H1 (cell line): ENCODE measurements around the gene GPR61. TPM values are rescaled to one million over a fixed set of nuclear protein-coding genes. Genes with fewer than 3 reads are reported as not detected.

Experiments used
- CTCF ChIA-PET: fragments of 300-600 bp; sonication (Branson Sonifier 250); formaldehyde crosslinking; loops from one replicate; lab custom pipeline; 2021; ENCODE audit not compliant: partially characterized antibody; lab: Charles Lee
- POLR2A ChIA-PET: fragments of 300-600 bp; sonication (Branson Sonifier 250); formaldehyde crosslinking; loops from one replicate; lab custom pipeline; 2021; ENCODE audit warnings: inconsistent platforms; ENCODE audit not compliant: partially characterized antibody; lab: Charles Lee
- DNase-seq, 2 experiments: peaks; one replicate each; pipeline versions ENCODE4 v3.0.0 to v3.0.0-alpha.2; 2010 to 2022; ENCODE audit warnings: low spot score in 2 of 2, low read depth in 1 of 2, mixed read lengths in 1 of 2
- FAIRE-seq: peaks from 2 replicates; lab custom pipeline; 2011; peaks lifted over from hg19 to GRCh38; lab: Jason Lieb, UNC
- H2AFZ ChIP-seq: 2 replicates; pipeline ENCODE4 v1.8.1; 2012; ENCODE audit warnings: low read length, inconsistent platforms
- H2AK5ac ChIP-seq: 2 replicates; pipeline ENCODE4 v1.6.1; 2013; ENCODE audit warnings: low read depth, low read length
- H2BK120ac ChIP-seq: replicated peaks from 2 replicates; pipeline ENCODE3; 2013; ENCODE audit warnings: low read depth, low read length, inconsistent platforms
- H2BK12ac ChIP-seq: 2 replicates; pipeline ENCODE4 v1.6.1; 2013; ENCODE audit warnings: low read depth, low read length
- H2BK15ac ChIP-seq: 2 replicates; pipeline ENCODE4 v1.6.1; 2013; ENCODE audit warnings: low read length
- H2BK20ac ChIP-seq: 2 replicates; pipeline ENCODE4 v1.6.1; 2013; ENCODE audit warnings: low read length
- H2BK5ac ChIP-seq: 2 replicates; pipeline ENCODE4 v1.6.1; 2013; ENCODE audit warnings: low read depth, low read length
- H3K14ac ChIP-seq: 2 replicates; pipeline ENCODE4 v1.6.1; 2013; ENCODE audit warnings: inconsistent platforms; ENCODE audit not compliant: insufficient read length
- H3K18ac ChIP-seq: 2 replicates; pipeline ENCODE4 v1.6.1; 2013; ENCODE audit warnings: low read length; ENCODE audit errors: extremely low read depth
- H3K23ac ChIP-seq: 2 replicates; pipeline ENCODE4 v1.6.1; 2013; ENCODE audit warnings: inconsistent platforms; ENCODE audit not compliant: insufficient read length
- H3K23me2 ChIP-seq: 2 replicates; pipeline ENCODE4 v1.6.1; 2013; ENCODE audit warnings: low read depth, low read length
- H3K27ac ChIP-seq: 2 replicates; pipeline ENCODE4 v1.6.1; 2011; ENCODE audit warnings: low read depth, low read length, inconsistent platforms
- H3K27me3 ChIP-seq, 4 experiments: replicated peaks in 1 of 4; 1 replicate in 1 of 4; 2 replicates in 3 of 4; pipeline versions ENCODE4 v1.6.1 to v1.8.1; 2011 to 2013; ENCODE audit warnings: low read length in 3 of 4, mild to moderate bottlenecking in 3 of 4, inconsistent platforms in 2 of 4, mixed read lengths in 2 of 4, moderate library complexity in 1 of 4; ENCODE audit not compliant: control insufficient read depth in 3 of 4, insufficient read depth in 3 of 4; ENCODE audit errors: extremely low read depth in 1 of 4
- H3K36me3 ChIP-seq, 4 experiments: 2 replicates each; pipeline versions ENCODE4 v1.6.1 to v1.8.1; 2011 to 2013; ENCODE audit warnings: mild to moderate bottlenecking in 4 of 4, low read length in 3 of 4, moderate library complexity in 2 of 4, control low read depth in 1 of 4, inconsistent platforms in 1 of 4; ENCODE audit not compliant: insufficient read depth in 4 of 4, control insufficient read depth in 2 of 4
- H3K4ac ChIP-seq: replicated peaks from 2 replicates; pipeline ENCODE3; 2013; ENCODE audit warnings: low read length, low read depth, mixed read lengths, inconsistent platforms; ENCODE audit not compliant: insufficient read length
- H3K4me1 ChIP-seq, 4 experiments: replicated peaks in 1 of 4; 1 replicate in 1 of 4; 2 replicates in 3 of 4; pipeline versions ENCODE4 v1.6.1 to v1.8.1; 2011 to 2013; ENCODE audit warnings: low read length in 3 of 4, inconsistent platforms in 2 of 4, mixed read lengths in 1 of 4; ENCODE audit not compliant: insufficient read depth in 4 of 4, control insufficient read depth in 3 of 4
- H3K4me2 ChIP-seq, 2 experiments: 2 replicates each; pipeline versions ENCODE4 v1.6.1 to v1.8.1; 2011 to 2013; ENCODE audit warnings: low read depth in 2 of 2, low read length in 2 of 2, control low read depth in 1 of 2, inconsistent platforms in 1 of 2, mild to moderate bottlenecking in 1 of 2; ENCODE audit not compliant: insufficient read depth in 1 of 2
- H3K4me3 ChIP-seq, 4 experiments: fragments of 200-600, 300-600 bp in 1 of 4; sonication (generic), shearing (Covaris generic), sonication (Bioruptor Twin) in 1 of 4; 2 replicates each; pipeline versions ENCODE4 v1.5.1 to v1.8.1; 2011 to 2016; ENCODE audit warnings: low read length in 4 of 4, low read depth in 3 of 4, control low read depth in 2 of 4, inconsistent platforms in 2 of 4, mild to moderate bottlenecking in 2 of 4, mixed read lengths in 1 of 4, moderate library complexity in 1 of 4; ENCODE audit not compliant: insufficient read depth in 2 of 4; ENCODE audit errors: extremely low read depth in 1 of 4
- H3K56ac ChIP-seq: replicated peaks from 2 replicates; pipeline ENCODE3; 2013; ENCODE audit warnings: low read depth, mild to moderate bottlenecking, mixed read lengths, low read length, inconsistent platforms; ENCODE audit not compliant: insufficient read length
- H3K79me1 ChIP-seq: 2 replicates; pipeline ENCODE4 v1.6.1; 2013; ENCODE audit warnings: low read depth, low read length, control low read depth
- H3K79me2 ChIP-seq, 2 experiments: 2 replicates each; pipeline versions ENCODE4 v1.6.1 to v1.8.1; 2012 to 2013; ENCODE audit warnings: low read length in 2 of 2, mild to moderate bottlenecking in 2 of 2, inconsistent platforms in 1 of 2; ENCODE audit not compliant: insufficient read depth in 2 of 2, control insufficient read depth in 1 of 2
- H3K9ac ChIP-seq, 4 experiments: replicated peaks in 1 of 4; 1 replicate in 1 of 4; 2 replicates in 3 of 4; pipeline versions ENCODE4 v1.6.1 to v1.8.1; 2011 to 2013; ENCODE audit warnings: low read depth in 3 of 4, low read length in 3 of 4, control low read depth in 2 of 4, mild to moderate bottlenecking in 2 of 4, moderate library complexity in 2 of 4, inconsistent platforms in 1 of 4; ENCODE audit errors: extremely low read depth in 1 of 4
- H3K9me3 ChIP-seq, 2 experiments: 2 replicates each; pipeline versions ENCODE4 v1.6.1 to v1.8.1; 2012 to 2013; ENCODE audit warnings: mild to moderate bottlenecking in 2 of 2, moderate library complexity in 2 of 2, control low read depth in 1 of 2, inconsistent platforms in 1 of 2, low read depth in 1 of 2, low read length in 1 of 2, mixed read lengths in 1 of 2; ENCODE audit not compliant: insufficient read depth in 2 of 2
- H4K20me1 ChIP-seq, 2 experiments: replicated peaks in 1 of 2; 2 replicates each; pipeline versions ENCODE3 to v1.8.1; 2011 to 2013; ENCODE audit warnings: inconsistent platforms in 2 of 2, low read length in 2 of 2, mild to moderate bottlenecking in 1 of 2; ENCODE audit not compliant: insufficient read depth in 2 of 2, control insufficient read depth in 1 of 2
- H4K5ac ChIP-seq: 2 replicates; pipeline ENCODE4 v1.6.1; 2013; ENCODE audit warnings: low read length, low read depth, mixed read lengths, inconsistent platforms; ENCODE audit not compliant: insufficient read length
- H4K8ac ChIP-seq: 2 replicates; pipeline ENCODE4 v1.8.0; 2013; ENCODE audit warnings: mild to moderate bottlenecking, moderate library complexity, low read length, inconsistent platforms; ENCODE audit not compliant: insufficient read depth; ENCODE audit errors: extremely low read depth
- H4K91ac ChIP-seq: replicated peaks from 2 replicates; pipeline ENCODE3; 2013; ENCODE audit warnings: low read length, mixed read lengths, inconsistent platforms; ENCODE audit not compliant: insufficient read length
- BACH1 ChIP-seq: IDR thresholded peaks from 2 replicates; pipeline ENCODE4 v1.6.1; 2012; ENCODE audit warnings: low read length, improper control_type of control experiment
- CEBPB ChIP-seq: IDR thresholded peaks from 2 replicates; pipeline ENCODE4 v1.6.1; 2012; ENCODE audit warnings: low read depth, low read length
- CHD1 ChIP-seq: IDR thresholded peaks from 2 replicates; pipeline ENCODE4 v1.6.1; 2012; ENCODE audit warnings: low read depth, low read length, improper control_type of control experiment
- EGR1 ChIP-seq: IDR thresholded peaks from 2 replicates; pipeline ENCODE4 v1.6.1; 2011; ENCODE audit warnings: low read depth, low read length, borderline replicate concordance
- GABPA ChIP-seq: IDR thresholded peaks from 2 replicates; pipeline ENCODE4 v1.6.1; 2011; ENCODE audit warnings: mild to moderate bottlenecking, low read length, moderate library complexity, borderline replicate concordance; ENCODE audit not compliant: insufficient read depth
- KDM1A ChIP-seq: fragments of 200-600, 300-600 bp; sonication (generic); IDR thresholded peaks from 2 replicates; pipeline ENCODE4 v1.7.1; 2016; ENCODE audit warnings: mild to moderate bottlenecking, low read length, borderline replicate concordance
- POLR2A ChIP-seq, 2 experiments: IDR thresholded peaks; 1 replicate in 1 of 2; 2 replicates in 1 of 2; pipeline ENCODE4 v1.6.1; 2011; ENCODE audit warnings: low read depth in 2 of 2, low read length in 2 of 2, mild to moderate bottlenecking in 2 of 2; ENCODE audit errors: control extremely low read depth in 1 of 2
- RXRA ChIP-seq: IDR thresholded peaks from 2 replicates; pipeline ENCODE4 v1.6.1; 2011; ENCODE audit warnings: low read depth, mild to moderate bottlenecking, low read length, moderate library complexity; ENCODE audit not compliant: insufficient read depth
- SIN3A ChIP-seq, 2 experiments: IDR thresholded peaks in 1 of 2; conservative IDR thresholded peaks in 1 of 2; 2 replicates each; pipeline ENCODE4 v1.6.1; 2011 to 2012; ENCODE audit warnings: low read length in 2 of 2, improper control_type of control experiment in 1 of 2, low read depth in 1 of 2, mild to moderate bottlenecking in 1 of 2
- SIRT6 ChIP-seq: IDR thresholded peaks from one replicate; pipeline ENCODE4 v1.7.1; 2012; ENCODE audit warnings: low read length, inconsistent platforms
- TAF1 ChIP-seq: IDR thresholded peaks from 2 replicates; pipeline ENCODE4 v1.6.1; 2011; ENCODE audit warnings: mild to moderate bottlenecking, low read depth, low read length
- WGBS, 2 experiments: shearing (Covaris generic) in 1 of 2; methylation state at CpG; one replicate each; pipeline versions ENCODE4 v1.1.6 to v1.1.7; 2013 to 2015; ENCODE audit warnings: low lambda C conversion rate in 2 of 2, mixed read lengths in 2 of 2, inconsistent platforms in 1 of 2, low coverage in 1 of 2, missing lambda C conversion rate in 1 of 2; ENCODE audit not compliant: insufficient replicate concordance in 2 of 2, insufficient coverage in 1 of 2, insufficient read length in 1 of 2; ENCODE audit errors: extremely low coverage in 1 of 2, missing lambda C conversion rate in 1 of 2; 5-methylcytosine and 5-hydroxymethylcytosine counted together
- polyA plus RNA-seq, 7 experiments: library from polyadenylated mRNA; depleted of rRNA in 3 of 7; stranded (reverse) in 5 of 7; unstranded in 2 of 7; fragments of >200 nt in 5 of 7; fragments of 200-250 nt in 2 of 7; gene quantifications; 1 replicate in 5 of 7; 2 replicates in 1 of 7; 4 replicates in 1 of 7; pipeline versions ENCODE4 v1.2.1 to v1.2.3, GENCODE V29; 2011 to 2013; ENCODE audit warnings: missing spikeins in 2 of 7, mixed read lengths in 2 of 7
- total RNA-seq: library from RNA; stranded (reverse); fragmentation: NEBNext Ultra II Directional; extraction: Animal tissue kit (Norgen Biotek cat#: 25700); gene quantifications from 2 replicates; pipeline ENCODE4 v1.2.1, GENCODE V29; 2021

Gene GPR61
- total and polyA plus RNA-seq, 2 of the 8 experiments (the other 6 are each of a cell fraction or from before 2014, with no cell fraction given) = 0.41 to 0.53 TPM

DNA sequence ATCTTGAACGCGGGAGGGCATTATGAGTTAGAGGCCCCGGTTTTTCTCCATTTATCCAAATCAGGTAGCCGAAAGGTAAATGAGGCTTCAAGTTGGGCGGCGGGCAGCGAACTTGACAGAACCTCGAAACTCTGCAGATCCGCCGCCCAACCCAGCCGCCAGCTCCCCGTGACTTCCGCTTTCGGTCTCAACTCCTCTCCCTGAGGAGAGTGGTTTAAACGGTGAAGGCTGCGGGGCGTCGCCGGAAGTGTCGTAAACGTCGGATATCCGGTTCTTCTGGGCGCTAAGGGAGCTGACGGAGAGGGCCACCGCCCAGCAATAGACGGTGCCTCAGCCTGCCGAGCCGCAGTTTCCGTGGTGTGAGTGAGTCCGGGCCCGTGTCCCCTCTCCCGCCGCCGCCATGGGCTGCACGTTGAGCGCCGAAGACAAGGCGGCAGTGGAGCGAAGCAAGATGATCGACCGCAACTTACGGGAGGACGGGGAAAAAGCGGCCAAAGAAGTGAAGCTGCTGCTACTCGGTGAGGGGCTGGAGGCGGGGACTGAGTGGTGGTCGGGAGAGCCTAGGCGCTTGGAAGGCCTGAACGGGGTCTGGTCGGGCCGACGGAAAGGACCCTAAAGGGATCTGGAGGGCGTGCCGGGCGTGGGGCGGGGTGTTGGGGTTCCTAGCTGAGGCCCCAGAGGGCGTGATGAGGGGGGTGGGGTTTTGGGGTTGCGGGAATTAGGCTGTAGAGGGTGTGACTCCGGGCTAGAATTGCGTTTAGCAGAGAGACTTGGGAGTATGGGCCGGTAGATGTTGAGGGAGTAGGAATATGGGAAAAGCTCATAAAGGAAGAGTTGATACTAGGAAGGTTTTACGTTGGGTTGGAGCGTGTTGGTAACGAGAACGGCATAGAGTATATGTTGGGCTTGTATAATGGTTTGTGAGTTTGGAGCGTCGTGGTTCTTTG is 8.9 kb downstream of the GPR61 start, which contains the start of gene GNAI3:
GNAI3 (plus strand) TSS at position 295 of the 947 bp plus-strand sequence; CDS start at position 401, 106 bp downstream.
- Histone ChIP-seq H3K18ac (peak within 1 kb of the TSS; percentile 92), H4K5ac (peak within 1 kb of the TSS; percentile 86), H2BK12ac (peak within 1 kb of the TSS; percentile 69; the same call in 1 of the 2 replicates), H4K8ac (peak within 1 kb of the TSS; percentile 93; the same call in 1 of the 2 replicates), H3K4me3 (peak within 1 kb of the TSS; percentile 81 to 91 (median 90)), H3K27ac (peak within 1 kb of the TSS; percentile 83), H3K4ac (no peak within 1 kb of the TSS), H2BK15ac (no peak within 1 kb of the TSS), H3K56ac (peak within 1 kb of the TSS; percentile 17), H3K36me3 (peaks cover 0 to 2% (median 0%) of the 10 kb centered on the region in 4 experiments; a peak in 1 of 8 replicates), H3K23me2 (peaks cover 8% of the 10 kb centered on the region), H3K14ac (no peak within 1 kb of the TSS), H3K79me1 (no peaks in the 10 kb centered on the region), H2AFZ (no peak within 1 kb of the TSS), H4K20me1 (peaks cover 2 to 4% of the 10 kb centered on the region in 2 experiments), H3K79me2 (peaks cover 7 to 55% of the 10 kb centered on the region in 2 experiments; a peak in 3 of 4 replicates), H2BK5ac (peak within 1 kb of the TSS; percentile 85), H3K9ac (peak within 1 kb of the TSS; percentile 80 to 90 (median 82)), H3K4me1 (peaks cover 0 to 8% (median under 1%) of the 10 kb centered on the region in 4 experiments; a peak in 5 of 7 replicates), H2BK120ac (no peak within 1 kb of the TSS), H4K91ac (peak within 1 kb of the TSS; percentile 70), H3K9me3 (no peaks in the 10 kb centered on the region), H3K27me3 (no peaks in the 10 kb centered on the region), H2BK20ac (no peak within 1 kb of the TSS), H3K23ac (no peak within 1 kb of the TSS), H2AK5ac (no peak within 1 kb of the TSS; the same call in 1 of the 2 replicates), H3K4me2 (peak within 1 kb of the TSS; percentile 90 to 91)
- CTCF ChIA-PET = interaction anchor here (0.5 to 3.2 kb wide), 25 partner anchors 11 to 468 kb away, joined by 3 to 21 read pairs (median 4); partner anchors contain the start of genes AMPD2 and GSTM1
- peak; percentile 82 to 95 for DNase-seq
- POLR2A ChIA-PET = interaction anchor here (0.8 to 3.0 kb wide), 28 partner anchors 9 to 436 kb away, joined by 3 to 18 read pairs (median 4); partner anchors contain the start of genes AHCYL1, AMPD2, EPS8L3 and GNAT2
- WGBS, 2 experiments = 2% methylated on average over 64 of the region's 68 CpGs; no CpG with 5 or more reads in 1 of the 2 experiments
- no peak for FAIRE-seq
- TF ChIP-seq RXRA (no peak), KDM1A (no peak), EGR1 (no peak), CEBPB (no peak), GABPA (peak; percentile 93), CHD1 (no peak), SIN3A (conservative IDR thresholded peaks at IDR 0.05 in 1 of 2, IDR thresholded peaks at IDR 0.05 in 1 of 2; ENCODE audit: low read depth in 1 of 2, low read length in 2 of 2) (peak in 1 of 2 experiments; percentile 76; a peak in 1 of 4 replicates), SIRT6 (no peak), POLR2A (IDR thresholded peaks at IDR 0.05; ENCODE audit: control extremely low read depth in 1 of 2, low read depth in 2 of 2, low read length in 2 of 2) (peak; percentile 62 to 91), TAF1 (peak; percentile 86), BACH1 (no peak)
